ENCODE results near the gene ALDH8A1. TPM values are rescaled to one million over a fixed set of nuclear protein-coding genes. Genes with fewer than 3 reads are reported as not detected.

Gene ALDH8A1
- total RNA-seq, 1 donor from 2014 or later = 0.58 TPM

GRCh38 chr6:134979142-134979541 lies 29.2 kb upstream of the ALDH8A1 start:
- no peak overlapping the region for H3K27ac Mint-ChIP-seq (ENCODE audit: unreplicated experiment)
- TF ChIP-seq, protein P1, sequence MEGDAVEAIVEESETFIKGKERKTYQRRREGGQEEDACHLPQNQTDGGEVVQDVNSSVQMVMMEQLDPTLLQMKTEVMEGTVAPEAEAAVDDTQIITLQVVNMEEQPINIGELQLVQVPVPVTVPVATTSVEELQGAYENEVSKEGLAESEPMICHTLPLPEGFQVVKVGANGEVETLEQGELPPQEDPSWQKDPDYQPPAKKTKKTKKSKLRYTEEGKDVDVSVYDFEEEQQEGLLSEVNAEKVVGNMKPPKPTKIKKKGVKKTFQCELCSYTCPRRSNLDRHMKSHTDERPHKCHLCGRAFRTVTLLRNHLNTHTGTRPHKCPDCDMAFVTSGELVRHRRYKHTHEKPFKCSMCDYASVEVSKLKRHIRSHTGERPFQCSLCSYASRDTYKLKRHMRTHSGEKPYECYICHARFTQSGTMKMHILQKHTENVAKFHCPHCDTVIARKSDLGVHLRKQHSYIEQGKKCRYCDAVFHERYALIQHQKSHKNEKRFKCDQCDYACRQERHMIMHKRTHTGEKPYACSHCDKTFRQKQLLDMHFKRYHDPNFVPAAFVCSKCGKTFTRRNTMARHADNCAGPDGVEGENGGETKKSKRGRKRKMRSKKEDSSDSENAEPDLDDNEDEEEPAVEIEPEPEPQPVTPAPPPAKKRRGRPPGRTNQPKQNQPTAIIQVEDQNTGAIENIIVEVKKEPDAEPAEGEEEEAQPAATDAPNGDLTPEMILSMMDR (conservative IDR thresholded peaks at IDR 0.05) = no peak
- H3K4me1 Mint-ChIP-seq = no peaks in the 10 kb centered on the region
- no peaks in the 10 kb centered on the region for H3K27me3 Mint-ChIP-seq (ENCODE audit: low read depth)
- no peak for DNase-seq (ENCODE audit: low read depth, low spot score)
- H3K9me3 Mint-ChIP-seq = peaks cover 13% of the 10 kb centered on the region
- peaks cover 39% of the 10 kb centered on the region for H3K36me3 Mint-ChIP-seq (ENCODE audit: low read depth)
- no peak overlapping the region for H3K4me3 Mint-ChIP-seq

- TF ChIP-seq, protein P1 (conservative IDR thresholded peaks at IDR 0.05) = no peak
- Mint-ChIP-seq H3K36me3 (ENCODE audit: low read depth) (peaks cover 40% of the 10 kb centered on the region), H3K27ac (ENCODE audit: unreplicated experiment) (no peak overlapping the region), H3K27me3 (ENCODE audit: low read depth) (no peaks in the 10 kb centered on the region), H3K4me3 (no peak overlapping the region), H3K4me1 (no peaks in the 10 kb centered on the region), H3K9me3 (peaks cover 17% of the 10 kb centered on the region)
- no peak for DNase-seq (ENCODE audit: low read depth, low spot score)
Observed at GRCh38 chr6:134974370-134974769, 24.5 kb upstream of the ALDH8A1 start.

- H3K27me3 Mint-ChIP-seq (ENCODE audit: low read depth) = no peaks in the 10 kb centered on the region
- peaks cover 14% of the 10 kb centered on the region for H3K36me3 Mint-ChIP-seq (ENCODE audit: low read depth)
Observed at GRCh38 chr6:134967711-134968110, 17.8 kb upstream of the ALDH8A1 start.

GRCh38 chr6:134964451-134965203 lies 14.7 kb upstream of the ALDH8A1 start:
- no peaks in the 10 kb centered on the region for H3K27me3 Mint-ChIP-seq (ENCODE audit: low read depth)
- peaks cover 29% of the 10 kb centered on the region for H3K36me3 Mint-ChIP-seq (ENCODE audit: low read depth)
- DNase-seq (ENCODE audit: low read depth, low spot score) = no peak
- TF ChIP-seq, protein P1 (conservative IDR thresholded peaks at IDR 0.05) = no peak
- H3K4me1 Mint-ChIP-seq = peaks cover 3% of the 10 kb centered on the region
- H3K27ac Mint-ChIP-seq (ENCODE audit: unreplicated experiment) = no peak overlapping the region
- no peak overlapping the region for H3K4me3 Mint-ChIP-seq
- H3K9me3 Mint-ChIP-seq = peaks cover 4% of the 10 kb centered on the region

More at GRCh38 chr6:134967711-134968110, 17.8 kb upstream of the ALDH8A1 start:
- Mint-ChIP-seq H3K4me3 (no peak overlapping the region), H3K27ac (ENCODE audit: unreplicated experiment) (no peak overlapping the region), H3K9me3 (no peaks in the 10 kb centered on the region), H3K4me1 (peaks cover 3% of the 10 kb centered on the region)
- TF ChIP-seq, protein P1 (conservative IDR thresholded peaks at IDR 0.05) = no peak
- DNase-seq (ENCODE audit: low read depth, low spot score) = no peak

DNA sequence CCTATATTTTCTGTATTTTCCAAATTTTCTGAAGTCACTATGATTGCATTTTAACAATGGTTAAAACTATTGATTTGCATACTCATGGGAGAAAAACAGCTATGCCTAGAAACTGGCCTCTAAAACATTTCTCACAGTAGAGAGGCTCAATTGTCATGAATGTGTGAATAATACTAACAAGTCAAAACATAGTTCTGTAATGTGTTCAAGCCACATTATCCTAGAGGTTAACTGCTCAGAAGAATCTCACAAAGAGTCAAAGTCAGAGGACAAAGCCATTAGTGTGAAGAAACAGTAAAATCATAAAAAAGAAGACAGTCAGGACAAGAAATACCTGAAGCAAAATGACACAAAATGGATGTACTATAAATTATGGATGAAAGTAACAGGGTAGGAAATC lies 12.5 kb upstream of the ALDH8A1 start:
- H3K27me3 Mint-ChIP-seq (ENCODE audit: low read depth) = no peaks in the 10 kb centered on the region
- peaks cover 38% of the 10 kb centered on the region for H3K36me3 Mint-ChIP-seq (ENCODE audit: low read depth)
- H3K4me1 Mint-ChIP-seq = peaks cover 3% of the 10 kb centered on the region
- TF ChIP-seq, protein P1 (conservative IDR thresholded peaks at IDR 0.05) = no peak
- no peak overlapping the region for H3K4me3 Mint-ChIP-seq
- DNase-seq (ENCODE audit: low read depth, low spot score) = no peak
- H3K9me3 Mint-ChIP-seq = peaks cover 4% of the 10 kb centered on the region
- no peak overlapping the region for H3K27ac Mint-ChIP-seq (ENCODE audit: unreplicated experiment)
